SK-N-SH (cell line): ENCODE results near the gene NPIPB9. TPM values are rescaled to one million over a fixed set of nuclear protein-coding genes. Genes with fewer than 3 reads are reported as not detected.

Experiments
- CTCF ChIA-PET: fragments of 300-600, 350-600 bp; formaldehyde crosslinking; extraction: SDS; loops from one replicate; lab custom pipeline; 2021; lab: Yijun Ruan, JAX
- POLR2A ChIA-PET: fragments of 350-600 bp; sonication (Branson Sonifier 250); formaldehyde crosslinking; extraction: SDS; loops from one replicate; lab custom pipeline; 2020; ENCODE audit warnings: antibody characterized with exemption, inconsistent platforms; lab: Yijun Ruan, JAX
- DNase-seq: peaks from one replicate; pipeline ENCODE4 v3.0.0; 2012
- H2AFZ ChIP-seq: fragments of 200-600 bp; sonication (generic); 2 replicates; pipeline ENCODE4 v1.8.1; 2016; ENCODE audit warnings: antibody characterized with exemption, mild to moderate bottlenecking, low read depth
- H3F3A ChIP-seq: fragments of 200-600 bp; sonication (generic); replicated peaks from 2 replicates; pipeline ENCODE3; 2016; ENCODE audit warnings: antibody characterized with exemption, mild to moderate bottlenecking; ENCODE audit not compliant: insufficient read depth
- H3K27ac ChIP-seq, 2 experiments: fragments of 200-500 bp in 1 of 2; fragments of 200-600 bp in 1 of 2; sonication (Bioruptor generic) in 1 of 2; sonication (generic), shearing (Covaris generic) in 1 of 2; 2 replicates each; pipeline versions ENCODE4 v1.5.1 to v1.6.1; 2014 to 2016; ENCODE audit warnings: low read depth in 2 of 2, inconsistent platforms in 1 of 2, low read length in 1 of 2, mild to moderate bottlenecking in 1 of 2, mixed read lengths in 1 of 2
- H3K27me3 ChIP-seq: fragments of 200-600 bp; sonication (generic), shearing (Covaris generic); 2 replicates; pipeline ENCODE4 v1.6.1; 2016; ENCODE audit warnings: mixed run types; ENCODE audit not compliant: insufficient read depth
- H3K36me3 ChIP-seq, 2 experiments: fragments of 200-500 bp in 1 of 2; fragments of 200-600 bp in 1 of 2; sonication (Bioruptor generic) in 1 of 2; sonication (generic) in 1 of 2; replicated peaks in 1 of 2; 2 replicates each; pipeline versions ENCODE3 to v1.5.1; 2014 to 2016; ENCODE audit warnings: low read length in 1 of 2, mild to moderate bottlenecking in 1 of 2; ENCODE audit not compliant: insufficient read depth in 2 of 2, control insufficient read depth in 1 of 2
- H3K4me1 ChIP-seq, 2 experiments: fragments of 200-500 bp in 1 of 2; fragments of 200-600 bp in 1 of 2; sonication (Bioruptor generic) in 1 of 2; sonication (generic), shearing (Covaris generic) in 1 of 2; 2 replicates each; pipeline versions ENCODE4 v1.5.1 to v1.6.1; 2014 to 2016; ENCODE audit warnings: low read depth in 1 of 2, low read length in 1 of 2, mixed run types in 1 of 2; ENCODE audit not compliant: insufficient read depth in 2 of 2, control insufficient read depth in 1 of 2
- H3K4me2 ChIP-seq: fragments of 200-600 bp; sonication (generic), shearing (Covaris generic); 2 replicates; pipeline ENCODE4 v1.6.1; 2017; ENCODE audit warnings: mixed run types
- H3K4me3 ChIP-seq, 2 experiments: fragments of 200-500 bp in 1 of 2; fragments of 200-600 bp in 1 of 2; sonication (Bioruptor generic) in 1 of 2; sonication (generic), shearing (Covaris generic) in 1 of 2; 2 replicates each; pipeline versions ENCODE4 v1.5.1 to v1.8.1; 2014 to 2016; ENCODE audit warnings: low read depth in 2 of 2, inconsistent platforms in 1 of 2, low read length in 1 of 2, mild to moderate bottlenecking in 1 of 2, mixed read lengths in 1 of 2, moderate library complexity in 1 of 2
- H3K79me2 ChIP-seq: fragments of 200-600 bp; sonication (generic); 2 replicates; pipeline ENCODE4 v1.8.1; 2017; ENCODE audit warnings: mild to moderate bottlenecking; ENCODE audit not compliant: insufficient read depth
- H3K9ac ChIP-seq: fragments of 200-600 bp; sonication (generic); 2 replicates; pipeline ENCODE4 v1.6.1; 2017; ENCODE audit warnings: mixed run types
- H3K9me2 ChIP-seq: fragments of 200-600 bp; sonication (generic); 2 replicates; pipeline ENCODE4 v1.6.1; 2017; ENCODE audit warnings: mixed run types
- H3K9me3 ChIP-seq: fragments of 200-600 bp; sonication (generic); 2 replicates; pipeline ENCODE4 v1.6.1; 2017; ENCODE audit warnings: mixed run types, mild to moderate bottlenecking, moderate library complexity
- H4K20me1 ChIP-seq: fragments of 200-600 bp; sonication (generic); 2 replicates; pipeline ENCODE4 v1.6.1; 2017; ENCODE audit warnings: mild to moderate bottlenecking, mixed run types; ENCODE audit not compliant: insufficient read depth
- CHD2 ChIP-seq: fragments of 150-350 bp; IDR thresholded peaks from 2 replicates; pipeline ENCODE4 v1.6.1; 2018; ENCODE audit warnings: low read length; ENCODE audit not compliant: partially characterized antibody
- ELF1 ChIP-seq: IDR thresholded peaks from 2 replicates; pipeline ENCODE4 v1.4.0; 2012
- FOXJ3 ChIP-seq: sonication (generic); formaldehyde crosslinking; IDR thresholded peaks from 2 replicates; pipeline ENCODE4 v1.5.1; 2020; ENCODE audit warnings: mild to moderate bottlenecking, missing genetic modification reagents
- GATA2 ChIP-seq: sonication (generic); formaldehyde crosslinking; IDR thresholded peaks from 2 replicates; pipeline ENCODE4 v1.5.0; 2020; ENCODE audit warnings: mild to moderate bottlenecking, missing genetic modification reagents
- NRF1 ChIP-seq: IDR thresholded peaks from 2 replicates; pipeline ENCODE4 v1.6.1; 2012; ENCODE audit warnings: low read depth, mild to moderate bottlenecking, low read length
- RAD21 ChIP-seq: IDR thresholded peaks from 2 replicates; pipeline ENCODE4 v1.6.1; 2012; ENCODE audit warnings: mild to moderate bottlenecking, low read length
- SMC3 ChIP-seq: IDR thresholded peaks from 2 replicates; pipeline ENCODE4 v1.6.1; 2012; ENCODE audit warnings: low read depth, low read length, improper control_type of control experiment
- TCF12 ChIP-seq: IDR thresholded peaks from 2 replicates; pipeline ENCODE4 v1.4.0; 2012
- WGBS: methylation state at CpG from one replicate; pipeline ENCODE4 v1.1.6; 2017; ENCODE audit warnings: low lambda C conversion rate; 5-methylcytosine and 5-hydroxymethylcytosine counted together
- polyA plus RNA-seq, 3 experiments: library from polyadenylated mRNA; depleted of rRNA; stranded (reverse); fragments of >200 nt; gene quantifications; 2 replicates each; pipeline ENCODE4 v1.2.3, GENCODE V29; 2012
- small RNA-seq, 7 experiments: library from RNA; depleted of rRNA; stranded (forward); fragments of <200 nt; gene quantifications; one replicate each; pipeline ENCODE3, GENCODE V24; 2012
- TF ChIP-seq, protein P1 (sequence below): IDR thresholded peaks from 2 replicates; pipeline ENCODE4 v1.4.0; 2012; ENCODE audit warnings: low read depth, borderline replicate concordance
- TF ChIP-seq, protein P2 (sequence below): fragments of 150-350 bp; IDR thresholded peaks from 2 replicates; pipeline ENCODE4 v1.6.1; 2016; ENCODE audit warnings: mild to moderate bottlenecking, low read depth, low read length
- TF ChIP-seq, protein P3 (sequence below): IDR thresholded peaks from 2 replicates; pipeline ENCODE4; 2012

NPIPB9 gene
- polyA plus RNA-seq, 1 of the 3 experiments (the other 2 are of a cell fraction) = 0.74 TPM

DNA sequence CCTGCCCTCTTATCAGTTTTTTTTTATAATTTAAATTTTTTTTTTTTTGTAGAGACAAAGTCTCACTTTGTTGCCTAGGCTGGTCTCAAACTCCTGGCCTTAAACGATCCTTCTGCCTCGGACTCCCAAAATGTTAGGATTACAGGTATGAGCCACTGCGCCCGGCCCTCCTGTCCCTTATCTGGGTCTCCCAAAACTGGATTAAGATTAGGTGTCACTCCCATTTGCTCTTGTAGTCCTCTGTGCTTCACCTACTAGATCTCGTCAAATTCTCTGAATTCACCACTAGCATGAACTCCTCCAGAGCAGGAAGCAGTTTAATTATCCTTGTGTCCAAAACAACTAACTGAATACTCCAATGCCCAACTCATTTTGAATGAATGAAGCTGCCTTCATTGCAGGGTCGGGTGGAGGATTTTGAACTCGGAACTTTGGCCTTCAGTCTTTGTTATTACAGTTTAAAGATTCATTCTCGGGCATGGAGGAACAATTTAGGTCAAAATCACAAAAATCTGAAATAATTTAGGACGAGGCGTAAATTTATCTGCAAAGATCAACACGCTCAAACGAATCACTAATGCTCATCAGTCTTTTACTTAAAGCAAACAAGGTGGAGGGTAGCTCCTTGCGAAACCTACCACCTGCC lies 70.4 kb downstream of the NPIPB9 start:
- Histone ChIP-seq H3K27ac (peak overlapping the region; percentile 91 to 95; a peak in 3 of 4 replicates), H3K79me2 (peaks cover 57% of the 10 kb centered on the region), H3K4me1 (peaks cover 9 to 13% of the 10 kb centered on the region in 2 experiments; a peak in 3 of 4 replicates), H3K4me2 (peak overlapping the region; percentile 85), H3K27me3 (no peaks in the 10 kb centered on the region), H4K20me1 (peaks cover 26% of the 10 kb centered on the region), H3K36me3 (peaks cover 19 to 29% of the 10 kb centered on the region in 2 experiments), H3K4me3 (peak overlapping the region; percentile 81 to 90), H2AFZ (peak overlapping the region; percentile 83), H3F3A (peaks cover 5% of the 10 kb centered on the region), H3K9me2 (no peaks in the 10 kb centered on the region), H3K9me3 (no peaks in the 10 kb centered on the region), H3K9ac (peak overlapping the region; percentile 99)
- ChIA-PET CTCF (interaction anchor here (1.1 to 2.7 kb wide), 4 partner anchors 9 to 152 kb away, joined by 3 to 12 read pairs (median 4); partner anchors contain the start of gene SH2B1), POLR2A (interaction anchor here (0.7 to 3.8 kb wide), 9 partner anchors 10 to 1077 kb away, joined by 3 to 25 read pairs (median 4); partner anchors contain the start of genes NFATC2IP, SBK1, SEZ6L2 and SH2B1)
- DNase-seq = no peak
- TF ChIP-seq CHD2 (no peak), NRF1 (no peak), TCF12 (no peak), SMC3 (no peak), ELF1 (no peak), GATA2 (CRISPR knock-in tag) (no peak), RAD21 (no peak), FOXJ3 (CRISPR knock-in tag) (no peak)
- TF ChIP-seq, protein P1, sequence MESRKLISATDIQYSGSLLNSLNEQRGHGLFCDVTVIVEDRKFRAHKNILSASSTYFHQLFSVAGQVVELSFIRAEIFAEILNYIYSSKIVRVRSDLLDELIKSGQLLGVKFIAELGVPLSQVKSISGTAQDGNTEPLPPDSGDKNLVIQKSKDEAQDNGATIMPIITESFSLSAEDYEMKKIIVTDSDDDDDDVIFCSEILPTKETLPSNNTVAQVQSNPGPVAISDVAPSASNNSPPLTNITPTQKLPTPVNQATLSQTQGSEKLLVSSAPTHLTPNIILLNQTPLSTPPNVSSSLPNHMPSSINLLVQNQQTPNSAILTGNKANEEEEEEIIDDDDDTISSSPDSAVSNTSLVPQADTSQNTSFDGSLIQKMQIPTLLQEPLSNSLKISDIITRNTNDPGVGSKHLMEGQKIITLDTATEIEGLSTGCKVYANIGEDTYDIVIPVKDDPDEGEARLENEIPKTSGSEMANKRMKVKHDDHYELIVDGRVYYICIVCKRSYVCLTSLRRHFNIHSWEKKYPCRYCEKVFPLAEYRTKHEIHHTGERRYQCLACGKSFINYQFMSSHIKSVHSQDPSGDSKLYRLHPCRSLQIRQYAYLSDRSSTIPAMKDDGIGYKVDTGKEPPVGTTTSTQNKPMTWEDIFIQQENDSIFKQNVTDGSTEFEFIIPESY = no peak
- TF ChIP-seq, protein P2, sequence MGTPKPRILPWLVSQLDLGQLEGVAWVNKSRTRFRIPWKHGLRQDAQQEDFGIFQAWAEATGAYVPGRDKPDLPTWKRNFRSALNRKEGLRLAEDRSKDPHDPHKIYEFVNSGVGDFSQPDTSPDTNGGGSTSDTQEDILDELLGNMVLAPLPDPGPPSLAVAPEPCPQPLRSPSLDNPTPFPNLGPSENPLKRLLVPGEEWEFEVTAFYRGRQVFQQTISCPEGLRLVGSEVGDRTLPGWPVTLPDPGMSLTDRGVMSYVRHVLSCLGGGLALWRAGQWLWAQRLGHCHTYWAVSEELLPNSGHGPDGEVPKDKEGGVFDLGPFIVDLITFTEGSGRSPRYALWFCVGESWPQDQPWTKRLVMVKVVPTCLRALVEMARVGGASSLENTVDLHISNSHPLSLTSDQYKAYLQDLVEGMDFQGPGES = no peak
- TF ChIP-seq, protein P3, sequence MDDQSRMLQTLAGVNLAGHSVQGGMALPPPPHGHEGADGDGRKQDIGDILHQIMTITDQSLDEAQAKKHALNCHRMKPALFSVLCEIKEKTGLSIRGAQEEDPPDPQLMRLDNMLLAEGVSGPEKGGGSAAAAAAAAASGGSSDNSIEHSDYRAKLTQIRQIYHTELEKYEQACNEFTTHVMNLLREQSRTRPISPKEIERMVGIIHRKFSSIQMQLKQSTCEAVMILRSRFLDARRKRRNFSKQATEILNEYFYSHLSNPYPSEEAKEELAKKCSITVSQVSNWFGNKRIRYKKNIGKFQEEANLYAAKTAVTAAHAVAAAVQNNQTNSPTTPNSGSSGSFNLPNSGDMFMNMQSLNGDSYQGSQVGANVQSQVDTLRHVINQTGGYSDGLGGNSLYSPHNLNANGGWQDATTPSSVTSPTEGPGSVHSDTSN = no peak
- TF ChIP-seq, all 33 proteins: peak for 0
- 27% methylated on average over 13 of the region's 13 CpGs for WGBS

Small RNA genes within 50 kb of the gene (small RNA-seq; reads per million reads assigned to genes)
- gene MIR6862-2 = 0 reads per million in 7 experiments

Other genes starting within 250 kb of the NPIPB9 start
- not detected in 2 replicates for gene IL27, start 245.0 kb upstream of the NPIPB9 start, polyA plus RNA-seq (2012; rRNA removed)
- gene NUPR1, start 212.8 kb upstream of the NPIPB9 start, polyA plus RNA-seq (2012; rRNA removed) = 0.61 and 1.1 TPM in 2 replicates
- gene SGF29, start 197.9 kb upstream of the NPIPB9 start, polyA plus RNA-seq (2012; rRNA removed) = 3.3 and 4.6 TPM in 2 replicates
- gene SULT1A2, start 154.7 kb upstream of the NPIPB9 start, polyA plus RNA-seq (2012; rRNA removed) = 0.07 TPM in 1 of 2 replicates, not detected in the other
- 0.13 and 0.21 TPM in 2 replicates for gene SULT1A1, start 141.7 kb upstream of the NPIPB9 start, polyA plus RNA-seq (2012; rRNA removed)
- 0.24 TPM in 1 of 2 replicates, not detected in the other for gene NPIPB8, start 113.7 kb upstream of the NPIPB9 start, polyA plus RNA-seq (2012; rRNA removed)
- gene EIF3C, start 40.3 kb upstream of the NPIPB9 start, polyA plus RNA-seq (2012; rRNA removed) = 399 and 488 TPM in 2 replicates
- 21.5 and 39.2 TPM in 2 replicates for gene ATXN2L, start 71.2 kb downstream of the NPIPB9 start, polyA plus RNA-seq (2012; rRNA removed)
- gene TUFM, start 94.6 kb downstream of the NPIPB9 start, polyA plus RNA-seq (2012; rRNA removed) = 300 and 358 TPM in 2 replicates
- gene SH2B1, start 112.1 kb downstream of the NPIPB9 start, polyA plus RNA-seq (2012; rRNA removed) = 59.8 and 71.1 TPM in 2 replicates
- 3.0 and 3.3 TPM in 2 replicates for gene ATP2A1, start 126.7 kb downstream of the NPIPB9 start, polyA plus RNA-seq (2012; rRNA removed)
- gene RABEP2, start 173.5 kb downstream of the NPIPB9 start, polyA plus RNA-seq (2012; rRNA removed) = 35.6 and 46.1 TPM in 2 replicates
- gene CD19, start 180.2 kb downstream of the NPIPB9 start, polyA plus RNA-seq (2012; rRNA removed) = not detected in 2 replicates
- 41.9 and 56.1 TPM in 2 replicates for gene NFATC2IP, start 199.2 kb downstream of the NPIPB9 start, polyA plus RNA-seq (2012; rRNA removed)
- 24.8 and 41.1 TPM in 2 replicates for gene SPNS1, start 223.0 kb downstream of the NPIPB9 start, polyA plus RNA-seq (2012; rRNA removed)
- 8.0 and 8.6 TPM in 2 replicates for gene LAT, start 233.3 kb downstream of the NPIPB9 start, polyA plus RNA-seq (2012; rRNA removed)